Measurements from ENCODE around the gene BAZ1B. TPM values are rescaled to one million over a fixed set of nuclear protein-coding genes. Genes with fewer than 3 reads are reported as not detected.

BAZ1B gene
- total RNA-seq, 1 donor from 2014 or later = 47.2 TPM

DNA sequence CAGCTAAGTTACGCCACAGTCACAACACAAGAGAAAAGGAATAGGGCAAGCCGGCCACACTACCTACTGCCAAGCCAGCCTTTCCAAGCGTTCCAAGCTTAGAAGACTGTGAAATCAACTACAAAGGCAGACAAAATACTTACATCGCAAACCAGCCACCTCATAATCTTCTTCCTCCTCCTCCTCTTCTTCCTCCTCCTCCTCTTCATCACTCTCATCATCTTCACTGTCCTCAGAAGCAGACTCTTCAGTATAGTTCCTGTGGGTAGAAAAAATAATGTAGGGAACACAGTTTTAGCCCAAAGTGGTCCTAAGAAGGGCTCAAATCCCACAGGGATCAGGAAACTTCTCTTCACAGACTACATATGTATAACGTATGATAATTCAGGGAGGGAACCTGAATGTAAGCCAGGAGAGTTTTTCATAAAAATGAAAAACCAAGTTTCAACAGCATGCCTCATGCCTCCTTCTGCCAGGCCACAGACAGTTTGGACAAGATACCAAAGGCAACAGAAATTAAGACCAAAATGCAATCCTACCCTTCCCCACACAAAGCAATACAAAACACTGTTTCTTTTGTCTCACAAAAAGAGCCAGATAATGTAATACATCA, 74.9 kb downstream of the BAZ1B start:
- H3K4me3 ChIP-seq (ENCODE audit: low read depth, low read length) = no peak overlapping the region
- TF ChIP-seq, protein P1, sequence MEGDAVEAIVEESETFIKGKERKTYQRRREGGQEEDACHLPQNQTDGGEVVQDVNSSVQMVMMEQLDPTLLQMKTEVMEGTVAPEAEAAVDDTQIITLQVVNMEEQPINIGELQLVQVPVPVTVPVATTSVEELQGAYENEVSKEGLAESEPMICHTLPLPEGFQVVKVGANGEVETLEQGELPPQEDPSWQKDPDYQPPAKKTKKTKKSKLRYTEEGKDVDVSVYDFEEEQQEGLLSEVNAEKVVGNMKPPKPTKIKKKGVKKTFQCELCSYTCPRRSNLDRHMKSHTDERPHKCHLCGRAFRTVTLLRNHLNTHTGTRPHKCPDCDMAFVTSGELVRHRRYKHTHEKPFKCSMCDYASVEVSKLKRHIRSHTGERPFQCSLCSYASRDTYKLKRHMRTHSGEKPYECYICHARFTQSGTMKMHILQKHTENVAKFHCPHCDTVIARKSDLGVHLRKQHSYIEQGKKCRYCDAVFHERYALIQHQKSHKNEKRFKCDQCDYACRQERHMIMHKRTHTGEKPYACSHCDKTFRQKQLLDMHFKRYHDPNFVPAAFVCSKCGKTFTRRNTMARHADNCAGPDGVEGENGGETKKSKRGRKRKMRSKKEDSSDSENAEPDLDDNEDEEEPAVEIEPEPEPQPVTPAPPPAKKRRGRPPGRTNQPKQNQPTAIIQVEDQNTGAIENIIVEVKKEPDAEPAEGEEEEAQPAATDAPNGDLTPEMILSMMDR (conservative IDR thresholded peaks at IDR 0.05; ENCODE audit: low read depth, low read length) = no peak
- no peak for DNase-seq (ENCODE audit: low read depth)

DNA sequence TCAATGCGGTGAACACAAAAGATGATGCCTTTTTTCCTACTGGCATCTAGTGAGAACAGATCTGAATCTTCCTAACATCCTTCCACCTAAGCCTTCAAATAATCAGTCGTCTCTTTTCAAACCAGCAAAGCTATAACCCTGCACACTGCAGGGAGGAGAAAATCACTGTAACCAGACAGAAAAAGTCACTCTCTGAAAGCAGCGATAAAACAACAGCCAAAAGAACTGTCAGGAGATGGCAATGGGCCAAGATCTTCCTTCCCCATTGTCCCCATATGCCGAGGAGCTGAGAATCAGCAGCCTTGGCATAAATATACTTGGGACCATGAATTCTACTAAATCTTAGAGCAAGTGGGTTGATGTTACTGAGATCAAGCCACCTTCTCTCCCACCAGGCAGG, 75.4 kb downstream of the BAZ1B start:
- TF ChIP-seq, protein P1 (conservative IDR thresholded peaks at IDR 0.05; ENCODE audit: low read depth, low read length) = no peak
- DNase-seq (ENCODE audit: low read depth) = no peak
- no peak overlapping the region for H3K4me3 ChIP-seq (ENCODE audit: low read depth, low read length)

DNA sequence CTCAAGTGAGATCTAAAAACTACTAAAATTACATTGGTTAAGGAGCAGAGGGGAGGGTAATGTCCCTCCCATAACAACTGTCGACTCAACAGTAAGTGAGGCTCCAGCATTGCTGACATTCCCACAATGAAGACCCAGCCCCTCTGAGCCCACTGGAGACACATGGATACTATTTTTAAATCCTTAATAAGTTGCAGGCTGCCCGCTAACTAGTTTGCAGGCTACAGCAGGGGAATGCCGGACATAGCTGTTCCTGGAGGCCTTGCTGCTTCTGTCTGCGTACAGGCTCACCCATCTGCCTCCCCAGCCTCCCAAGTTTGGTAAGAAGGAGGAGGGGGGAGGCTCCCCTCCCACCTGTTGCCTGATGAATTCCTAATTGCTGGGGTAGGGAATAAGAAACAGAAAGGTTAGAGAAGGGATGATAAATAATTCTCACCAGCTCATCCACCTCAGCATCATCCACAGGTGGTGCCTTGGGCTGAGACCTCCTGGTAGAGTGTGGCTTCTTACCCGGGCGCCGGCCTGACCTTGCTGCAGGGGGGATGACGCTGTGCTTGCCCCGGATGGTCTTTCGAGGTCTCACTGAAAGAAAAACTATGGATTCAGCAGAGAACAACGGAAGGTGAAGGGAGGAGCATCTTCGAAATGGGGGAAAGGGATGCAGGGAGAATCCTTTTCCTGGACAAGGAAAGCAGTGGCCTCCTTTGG, 78.4 kb downstream of the BAZ1B start:
- DNase-seq (ENCODE audit: low read depth) = no peak
- no peak overlapping the region for H3K4me3 ChIP-seq (ENCODE audit: low read depth, low read length)
- TF ChIP-seq, protein P1 (conservative IDR thresholded peaks at IDR 0.05; ENCODE audit: low read depth, low read length) = no peak

DNA sequence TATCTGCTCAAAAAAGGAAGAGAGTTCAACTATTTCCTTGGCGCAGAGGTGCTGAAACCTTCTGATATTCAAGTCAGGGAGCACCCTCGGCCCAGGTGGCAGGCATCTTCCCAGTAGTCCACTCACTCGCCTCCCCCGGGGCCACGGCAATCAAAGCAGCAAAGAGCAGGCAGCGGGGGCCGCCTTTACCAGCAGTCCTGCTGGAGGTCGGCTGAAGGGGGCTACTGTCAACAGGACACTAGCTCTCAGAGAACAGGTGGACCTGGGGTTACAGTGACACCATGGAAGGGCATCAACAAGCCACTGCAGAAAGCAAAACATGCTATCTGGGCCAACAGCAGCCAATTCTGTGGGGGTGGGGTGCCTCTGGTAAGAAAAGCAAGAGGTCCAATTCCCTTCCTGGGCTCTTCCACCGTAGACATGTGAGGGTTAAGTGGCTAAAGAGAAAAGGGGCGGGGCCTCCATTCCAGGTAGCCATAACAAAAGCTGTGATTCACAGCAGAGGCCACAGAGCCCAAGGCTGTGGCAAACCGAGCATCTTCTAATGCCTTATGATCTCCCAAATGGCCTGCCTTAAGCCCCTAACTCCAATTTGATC, 79.1 kb downstream of the BAZ1B start:
- no peak for DNase-seq (ENCODE audit: low read depth)
- TF ChIP-seq, protein P1 (conservative IDR thresholded peaks at IDR 0.05; ENCODE audit: low read depth, low read length) = no peak
- H3K4me3 ChIP-seq (ENCODE audit: low read depth, low read length) = no peak overlapping the region

DNA sequence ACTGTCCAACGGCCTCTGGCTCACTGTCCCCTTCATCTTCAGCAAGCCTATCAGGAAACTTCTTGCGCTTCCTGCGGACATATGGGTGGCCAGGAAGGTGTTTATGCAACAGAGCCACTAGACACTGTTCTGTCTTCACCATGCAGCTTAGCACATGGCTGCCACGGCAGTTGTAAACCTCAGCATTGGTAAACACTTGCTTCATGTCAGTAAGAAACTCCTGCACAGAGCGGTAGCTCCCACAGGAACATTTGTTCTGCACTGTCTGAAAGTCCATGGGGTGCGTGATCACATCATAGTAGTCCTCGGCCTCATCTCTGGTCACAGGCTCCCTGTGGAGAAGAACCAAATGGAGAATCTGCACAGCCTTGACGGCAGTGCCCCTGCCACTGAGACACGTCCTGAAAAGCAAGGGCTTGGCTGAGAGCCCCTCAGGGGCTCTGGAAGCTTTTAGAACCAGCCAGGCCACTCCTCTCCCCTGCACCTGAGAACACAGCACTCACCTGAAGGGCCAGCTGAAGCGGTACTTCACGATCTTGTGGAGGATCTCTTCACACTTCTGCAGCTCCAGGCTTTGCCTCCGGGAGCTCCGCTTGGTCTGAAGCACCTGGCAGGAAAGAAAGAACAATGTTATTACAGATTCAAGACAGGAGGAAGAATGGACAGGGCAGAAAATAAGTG, 79.7 kb downstream of the BAZ1B start:
- no peak for DNase-seq (ENCODE audit: low read depth)
- TF ChIP-seq, protein P1 (conservative IDR thresholded peaks at IDR 0.05; ENCODE audit: low read depth, low read length) = no peak
- no peak overlapping the region for H3K4me3 ChIP-seq (ENCODE audit: low read depth, low read length)

DNA sequence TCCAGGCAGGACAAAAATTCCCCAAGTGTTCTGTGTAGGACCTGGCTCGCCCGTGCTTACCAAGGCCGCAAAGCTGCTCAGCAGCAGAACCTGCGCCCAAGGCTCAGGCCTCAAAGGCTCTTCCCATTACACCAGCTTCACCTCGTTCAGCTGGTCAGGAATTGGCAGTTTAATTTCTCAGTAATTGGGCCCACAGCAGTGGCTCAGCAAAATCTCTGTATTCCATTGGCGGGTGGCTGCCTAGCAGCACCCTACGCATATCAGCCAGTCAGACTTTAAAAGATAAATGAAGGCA, 82.7 kb downstream of the BAZ1B start:
- TF ChIP-seq, protein P1 (conservative IDR thresholded peaks at IDR 0.05; ENCODE audit: low read depth, low read length) = no peak
- DNase-seq (ENCODE audit: low read depth) = no peak
- no peak overlapping the region for H3K4me3 ChIP-seq (ENCODE audit: low read depth, low read length)

Measured in epithelial cell of proximal tubule (primary cell).